Breast epithelium (tissue), 3 donors: ENCODE measurements around the gene RPE65.

Experiments
- POLR2A ChIP-seq: fragments of 450-650 bp; IDR thresholded peaks from one replicate; pipeline ENCODE4 v1.6.1; 2016; ENCODE audit warnings: antibody characterized with exemption, mild to moderate bottlenecking, moderate library complexity
- POLR2AphosphoS5 ChIP-seq, 3 donors: sonication (generic); formaldehyde crosslinking; IDR thresholded peaks; one replicate each; pipeline ENCODE4 v1.6.1; 2017; ENCODE audit warnings: antibody characterized with exemption in 3 of 3
- TF ChIP-seq, protein P1 (sequence below), 3 donors: fragments of 450-650 bp; IDR thresholded peaks; one replicate each; pipeline ENCODE4 v1.5.1; 2016 to 2017; ENCODE audit warnings: antibody characterized with exemption in 3 of 3, mild to moderate bottlenecking in 3 of 3, moderate library complexity in 3 of 3

DNA sequence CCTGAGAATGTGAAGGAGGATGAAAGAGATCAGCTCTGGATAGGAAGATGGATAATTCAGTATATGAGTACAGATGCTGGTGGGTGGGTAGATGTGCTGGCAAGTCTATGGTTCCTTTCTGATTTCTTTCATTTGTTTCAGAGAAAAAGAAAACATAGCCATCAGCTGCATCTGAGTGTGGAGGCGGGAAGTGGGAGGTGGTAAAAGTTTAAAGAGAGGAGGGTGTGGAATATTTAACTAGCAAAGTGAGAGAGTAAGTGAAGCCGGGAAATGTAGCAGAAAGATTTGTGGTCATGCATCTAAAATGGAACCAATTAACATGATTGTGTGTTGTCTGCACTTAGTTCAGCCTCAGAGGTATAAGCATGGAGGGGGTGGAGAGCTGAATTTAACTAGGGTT lies 16.4 kb downstream of the RPE65 start:
- TF ChIP-seq, protein P1, sequence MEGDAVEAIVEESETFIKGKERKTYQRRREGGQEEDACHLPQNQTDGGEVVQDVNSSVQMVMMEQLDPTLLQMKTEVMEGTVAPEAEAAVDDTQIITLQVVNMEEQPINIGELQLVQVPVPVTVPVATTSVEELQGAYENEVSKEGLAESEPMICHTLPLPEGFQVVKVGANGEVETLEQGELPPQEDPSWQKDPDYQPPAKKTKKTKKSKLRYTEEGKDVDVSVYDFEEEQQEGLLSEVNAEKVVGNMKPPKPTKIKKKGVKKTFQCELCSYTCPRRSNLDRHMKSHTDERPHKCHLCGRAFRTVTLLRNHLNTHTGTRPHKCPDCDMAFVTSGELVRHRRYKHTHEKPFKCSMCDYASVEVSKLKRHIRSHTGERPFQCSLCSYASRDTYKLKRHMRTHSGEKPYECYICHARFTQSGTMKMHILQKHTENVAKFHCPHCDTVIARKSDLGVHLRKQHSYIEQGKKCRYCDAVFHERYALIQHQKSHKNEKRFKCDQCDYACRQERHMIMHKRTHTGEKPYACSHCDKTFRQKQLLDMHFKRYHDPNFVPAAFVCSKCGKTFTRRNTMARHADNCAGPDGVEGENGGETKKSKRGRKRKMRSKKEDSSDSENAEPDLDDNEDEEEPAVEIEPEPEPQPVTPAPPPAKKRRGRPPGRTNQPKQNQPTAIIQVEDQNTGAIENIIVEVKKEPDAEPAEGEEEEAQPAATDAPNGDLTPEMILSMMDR (IDR thresholded peaks at IDR 0.05): no peak
- no peak for TF ChIP-seq POLR2AphosphoS5 (IDR thresholded peaks at IDR 0.05)
- TF ChIP-seq POLR2A: no peak
